Stomach smooth muscle (tissue), 2 donors: Measurements from ENCODE around the gene SLC2A6.

Experiments used
- H3K27ac ChIP-seq: one replicate; pipeline ENCODE4 v1.7.0; 2013; ENCODE audit warnings: mild to moderate bottlenecking, low read length, inconsistent platforms
- H3K27me3 ChIP-seq, 2 donors: one replicate each; pipeline ENCODE4 v1.7.0; 2013; ENCODE audit warnings: low read length in 2 of 2; ENCODE audit not compliant: insufficient read depth in 2 of 2, control insufficient read depth in 1 of 2
- H3K36me3 ChIP-seq, 2 donors: one replicate each; pipeline ENCODE4 v1.7.0; 2013; ENCODE audit warnings: low read length in 2 of 2; ENCODE audit not compliant: control insufficient read depth in 2 of 2, insufficient read depth in 2 of 2
- H3K4me1 ChIP-seq: one replicate; pipeline ENCODE4 v1.7.0; 2013; ENCODE audit warnings: low read length; ENCODE audit not compliant: control insufficient read depth, insufficient read depth
- H3K4me3 ChIP-seq, 2 donors: one replicate each; pipeline ENCODE4 v1.7.0; 2013; ENCODE audit warnings: low read length in 2 of 2
- H3K9ac ChIP-seq, 2 donors: one replicate each; pipeline ENCODE4 v1.7.0; 2013; ENCODE audit warnings: low read length in 2 of 2, mild to moderate bottlenecking in 1 of 2
- H3K9me3 ChIP-seq, 2 donors: one replicate each; pipeline ENCODE4 v1.7.0; 2013; ENCODE audit warnings: low read length in 2 of 2; ENCODE audit not compliant: control insufficient read depth in 2 of 2
- donor health status: healthy.
- donor health status: Pancreatic carcinoma.

SLC2A6 gene

DNA sequence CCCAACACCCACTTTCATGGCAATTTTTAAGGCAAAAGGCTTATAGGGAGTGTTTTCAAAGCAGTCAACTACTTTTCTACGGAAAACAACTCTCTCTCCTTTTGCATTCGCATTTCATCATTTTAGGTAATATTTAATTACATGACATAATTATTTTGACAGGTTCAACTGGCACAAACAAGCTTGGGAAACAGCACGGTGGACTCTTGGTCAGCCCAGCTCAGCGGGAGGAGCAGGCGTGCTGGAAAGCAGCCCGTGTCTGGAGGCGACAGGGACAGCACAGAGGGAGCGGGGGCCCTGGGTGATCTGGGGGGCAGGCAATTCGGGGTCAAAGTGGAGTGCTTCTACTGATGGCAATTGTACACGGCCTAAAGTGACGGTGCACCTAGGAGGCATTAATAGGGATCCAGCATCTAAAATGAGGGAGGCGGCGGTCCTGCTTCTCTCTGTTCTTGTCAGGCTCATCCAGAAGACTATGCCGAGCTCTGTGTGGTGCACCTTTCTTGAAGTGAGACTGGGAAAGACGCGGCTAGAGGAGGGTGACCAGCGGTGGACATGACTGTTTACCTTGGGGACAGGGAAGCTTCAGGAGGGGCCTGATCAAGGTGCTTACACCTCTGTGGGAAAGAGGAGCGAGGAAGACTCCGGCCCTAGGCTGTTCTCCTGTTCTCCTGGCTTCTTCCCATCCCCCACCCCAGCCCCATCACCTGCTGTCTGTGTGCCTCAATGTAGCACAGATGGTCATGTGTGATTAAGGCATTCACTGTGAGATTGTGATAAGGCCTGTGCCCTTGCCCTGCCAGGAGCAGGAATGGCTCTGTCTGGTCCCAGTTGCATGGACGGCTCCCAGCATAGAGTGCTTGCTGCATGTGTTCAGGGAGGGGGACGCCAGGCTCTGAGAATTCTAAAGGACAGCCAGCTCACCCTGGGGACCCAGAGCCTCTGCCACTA, 42.5 kb upstream of the SLC2A6 start:
- no peak overlapping the region for H3K9ac ChIP-seq

DNA sequence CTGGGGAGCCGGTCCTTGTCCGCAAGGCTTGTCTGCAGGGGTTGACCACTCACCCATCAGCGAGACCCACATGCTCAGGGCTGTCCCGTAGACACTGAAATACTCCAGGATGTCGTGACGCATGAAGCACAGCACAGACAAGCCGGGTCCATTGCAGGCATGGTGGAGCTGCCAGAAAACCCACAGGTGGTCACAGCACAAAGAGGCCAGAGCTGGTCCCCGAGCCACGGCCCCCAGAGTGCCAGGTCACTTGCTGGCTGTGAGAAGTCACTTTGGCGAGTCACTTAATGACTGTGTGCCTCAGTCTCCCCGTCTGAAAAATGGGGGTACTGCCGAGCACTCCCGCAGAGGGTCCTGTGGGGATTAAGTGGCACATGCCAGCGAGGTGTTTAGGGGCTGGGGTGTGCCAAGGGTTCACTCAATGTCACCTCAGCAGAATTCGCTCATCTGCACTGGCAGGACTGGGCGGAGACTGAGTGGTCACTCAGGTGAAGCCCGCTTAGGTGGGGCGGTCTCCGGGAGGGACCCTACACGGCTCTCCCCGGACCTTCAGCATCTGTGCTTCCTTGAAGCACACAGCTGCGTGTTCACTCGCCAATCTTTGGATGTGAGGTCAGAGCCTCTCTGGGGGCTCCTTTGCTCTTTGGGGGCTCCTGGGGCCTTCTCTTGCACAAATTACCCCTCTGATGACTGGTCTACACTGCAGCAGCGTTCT, 41.4 kb upstream of the SLC2A6 start:
- Histone ChIP-seq H3K4me1 (no peaks in the 10 kb centered on the region), H3K36me3 (no peaks in the 10 kb centered on the region), H3K27me3 (peaks cover 0 to 2% of the 10 kb centered on the region in 2 donors), H3K9me3 (no peaks in the 10 kb centered on the region), H3K9ac (no peak overlapping the region), H3K4me3 (no peak overlapping the region), H3K27ac (no peak overlapping the region)

More for the DNA sequence above, 42.5 kb upstream of the SLC2A6 start:
- no peaks in the 10 kb centered on the region for H3K9me3 ChIP-seq
- H3K4me3 ChIP-seq = no peak overlapping the region
- no peak overlapping the region for H3K27ac ChIP-seq
- peaks cover 7% of the 10 kb centered on the region for H3K4me1 ChIP-seq
- H3K27me3 ChIP-seq = peaks cover 0 to 2% of the 10 kb centered on the region in 2 donors
- no peaks in the 10 kb centered on the region for H3K36me3 ChIP-seq

DNA sequence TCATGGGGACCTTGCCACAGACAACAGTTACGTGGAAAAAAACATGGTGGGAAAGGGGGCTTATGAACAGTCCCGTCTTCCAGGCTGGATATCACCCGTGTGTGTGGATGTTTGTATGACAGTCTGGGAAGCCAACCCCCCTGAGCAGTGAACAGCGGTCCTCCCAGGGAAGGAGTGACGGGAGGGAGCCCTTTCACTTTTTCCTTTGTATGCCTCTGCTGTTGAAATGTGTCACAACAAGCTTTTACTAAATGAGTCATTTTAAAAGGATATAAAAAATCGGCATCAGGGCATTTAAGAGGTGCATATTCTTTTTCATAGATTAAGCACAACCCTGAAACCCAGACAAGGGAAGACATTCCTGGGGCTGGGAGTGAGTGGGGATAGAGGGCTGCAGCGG, 40.8 kb upstream of the SLC2A6 start:
- Histone ChIP-seq H3K4me1 (no peaks in the 10 kb centered on the region), H3K36me3 (no peaks in the 10 kb centered on the region), H3K9ac (no peak overlapping the region), H3K27me3 (peaks cover 2% of the 10 kb centered on the region in 2 donors), H3K4me3 (no peak overlapping the region), H3K9me3 (no peaks in the 10 kb centered on the region), H3K27ac (no peak overlapping the region)

DNA sequence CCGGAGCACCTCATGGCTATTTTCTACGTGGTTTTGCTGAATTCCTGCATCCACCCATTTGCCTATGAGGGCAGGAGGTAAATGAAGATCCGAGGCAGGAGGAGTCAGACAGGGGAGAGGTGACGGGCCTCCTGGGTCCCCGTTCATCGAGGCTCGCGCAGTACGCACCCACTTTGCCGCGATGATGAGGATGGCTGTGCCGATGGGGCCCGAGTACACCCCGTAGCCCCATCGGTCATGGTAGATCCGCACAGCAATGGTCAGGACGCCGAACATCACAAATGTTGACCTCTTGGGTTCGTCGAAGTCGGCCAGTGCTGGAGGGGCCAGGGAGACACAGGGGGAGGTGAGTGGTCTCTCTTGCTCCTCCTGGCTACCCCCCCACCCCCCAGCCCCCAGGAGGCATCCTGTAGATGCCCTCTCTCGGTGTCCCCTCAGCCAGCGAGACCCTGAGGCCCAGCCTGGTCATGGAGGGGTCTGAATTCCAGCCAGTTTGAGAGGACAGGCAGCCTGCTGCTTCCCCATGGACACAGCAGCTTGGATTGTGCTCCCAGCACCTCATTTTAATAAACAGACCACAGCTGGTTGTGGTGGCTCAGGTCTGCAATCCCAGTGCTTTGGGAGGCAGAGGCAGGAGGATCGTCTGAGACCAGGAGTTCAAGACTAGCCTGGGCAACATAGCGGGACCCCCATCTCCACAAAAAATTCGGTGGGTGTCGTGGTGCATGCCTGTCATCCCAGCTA, 40.0 kb upstream of the SLC2A6 start:
- Histone ChIP-seq H3K36me3 (no peaks in the 10 kb centered on the region), H3K9me3 (no peaks in the 10 kb centered on the region), H3K4me1 (peaks cover 5% of the 10 kb centered on the region), H3K27me3 (peaks cover 2 to 4% of the 10 kb centered on the region in 2 donors), H3K4me3 (no peak overlapping the region), H3K27ac (no peak overlapping the region), H3K9ac (no peak overlapping the region)

DNA sequence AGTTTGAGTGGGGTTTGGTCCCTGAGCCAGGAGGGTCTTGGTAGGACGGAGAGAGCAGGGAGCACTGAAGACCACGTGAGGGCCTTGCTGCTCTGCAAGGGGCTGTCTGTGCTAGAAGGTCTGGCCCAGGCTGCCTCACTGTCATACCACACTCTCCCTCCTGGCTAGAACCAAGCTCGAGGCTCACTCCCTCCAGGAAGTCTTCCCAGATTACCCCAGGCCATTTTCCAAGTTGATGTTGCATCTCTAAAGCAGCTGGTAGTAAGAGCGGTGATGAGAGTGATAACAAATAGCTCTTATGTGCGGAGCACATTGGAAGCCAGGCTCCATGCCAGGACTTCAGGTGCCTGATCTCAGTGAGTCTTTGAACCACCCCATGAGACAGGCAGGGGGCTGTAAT, 39.3 kb upstream of the SLC2A6 start:
- Histone ChIP-seq H3K36me3 (no peaks in the 10 kb centered on the region), H3K4me3 (no peak overlapping the region), H3K9ac (no peak overlapping the region), H3K27me3 (peaks cover 2 to 4% of the 10 kb centered on the region in 2 donors), H3K4me1 (peaks cover 9% of the 10 kb centered on the region), H3K27ac (no peak overlapping the region), H3K9me3 (no peaks in the 10 kb centered on the region)

DNA sequence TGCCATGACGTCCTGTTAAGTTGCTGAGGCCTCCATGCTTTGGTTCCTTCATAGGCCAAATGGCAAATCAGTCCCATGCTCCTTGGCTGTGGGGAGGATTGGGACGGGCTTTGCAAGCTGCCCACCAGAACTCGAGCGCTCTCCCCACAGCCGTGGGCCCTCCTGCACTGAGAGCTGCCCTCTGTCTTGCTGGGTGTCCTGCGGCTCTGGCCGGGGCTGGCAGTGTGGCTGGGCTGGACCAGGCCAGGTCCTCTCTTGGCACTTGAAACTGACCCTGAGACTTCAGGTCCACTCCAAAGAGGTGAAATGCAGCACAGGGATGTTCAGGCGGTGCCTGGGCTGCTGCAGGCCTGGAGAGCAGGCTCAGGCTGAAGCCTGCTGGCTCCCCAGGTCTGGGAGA, 38.8 kb upstream of the SLC2A6 start:
- Histone ChIP-seq H3K9me3 (no peaks in the 10 kb centered on the region), H3K27ac (no peak overlapping the region), H3K27me3 (peaks cover 2 to 4% of the 10 kb centered on the region in 2 donors), H3K36me3 (no peaks in the 10 kb centered on the region), H3K4me3 (no peak overlapping the region), H3K9ac (no peak overlapping the region), H3K4me1 (peaks cover 9% of the 10 kb centered on the region)

DNA sequence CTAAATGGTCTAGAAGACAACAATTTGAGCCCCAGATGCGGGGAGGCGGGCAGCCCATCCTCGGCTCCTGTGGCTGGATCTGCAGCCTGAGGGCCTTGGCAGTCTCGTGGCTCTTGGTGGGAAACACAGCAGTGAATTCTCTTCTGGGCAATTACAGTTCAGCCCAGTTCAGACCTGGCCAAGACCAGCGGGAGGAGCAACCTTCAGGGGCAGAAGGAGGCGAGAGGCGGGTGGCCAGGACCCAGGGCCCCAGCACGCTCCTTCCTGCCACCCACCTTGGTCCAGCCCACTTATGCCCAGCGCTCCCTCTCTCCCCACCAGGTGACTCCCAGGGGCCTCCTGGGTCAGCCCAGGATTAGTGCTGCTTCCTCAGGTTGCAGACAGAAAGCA, 38.1 kb upstream of the SLC2A6 start:
- H3K4me3 ChIP-seq = no peak overlapping the region
- no peaks in the 10 kb centered on the region for H3K36me3 ChIP-seq
- H3K27ac ChIP-seq = no peak overlapping the region
- no peak overlapping the region for H3K9ac ChIP-seq
- H3K27me3 ChIP-seq = peaks cover 2 to 4% of the 10 kb centered on the region in 2 donors
- no peaks in the 10 kb centered on the region for H3K9me3 ChIP-seq
- peaks cover 9% of the 10 kb centered on the region for H3K4me1 ChIP-seq

DNA sequence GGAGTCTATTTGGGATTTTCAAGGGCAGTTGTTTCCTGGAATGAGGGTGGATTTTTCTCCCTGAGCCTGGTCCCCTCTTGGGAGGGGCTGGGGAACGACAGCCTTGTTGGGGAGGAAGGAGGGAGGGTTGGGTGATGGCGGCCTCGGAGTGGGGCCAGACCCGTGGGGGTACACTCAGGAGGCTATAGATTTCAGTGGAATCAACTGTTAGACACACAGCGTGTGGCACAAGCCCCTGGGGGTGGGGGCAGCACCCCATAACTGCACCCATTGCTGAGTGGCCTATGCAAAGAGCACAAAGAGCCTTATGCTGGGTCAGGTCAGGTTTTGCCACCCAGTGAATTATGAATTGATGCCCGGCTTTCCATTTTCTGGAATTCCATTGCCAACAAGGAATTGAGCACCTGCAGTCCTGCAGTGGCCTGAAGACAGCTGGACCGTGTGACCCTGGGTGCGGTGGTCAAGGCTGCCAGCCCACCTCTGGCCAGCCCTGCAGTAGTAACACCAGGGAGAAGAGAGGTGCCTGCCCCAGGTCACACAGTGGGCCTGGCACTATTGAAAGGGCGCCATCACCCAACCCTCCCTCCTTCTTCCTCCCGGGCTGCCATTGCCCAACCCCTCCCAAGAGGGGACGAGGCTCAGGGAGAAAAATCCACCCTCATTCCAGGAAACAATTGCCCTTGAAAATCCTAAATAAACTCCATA, 37.5 kb upstream of the SLC2A6 start:
- Histone ChIP-seq H3K27me3 (peaks cover 2 to 4% of the 10 kb centered on the region in 2 donors), H3K36me3 (no peaks in the 10 kb centered on the region), H3K9ac (no peak overlapping the region), H3K4me1 (peaks cover 9% of the 10 kb centered on the region), H3K4me3 (no peak overlapping the region), H3K9me3 (no peaks in the 10 kb centered on the region), H3K27ac (no peak overlapping the region)

DNA sequence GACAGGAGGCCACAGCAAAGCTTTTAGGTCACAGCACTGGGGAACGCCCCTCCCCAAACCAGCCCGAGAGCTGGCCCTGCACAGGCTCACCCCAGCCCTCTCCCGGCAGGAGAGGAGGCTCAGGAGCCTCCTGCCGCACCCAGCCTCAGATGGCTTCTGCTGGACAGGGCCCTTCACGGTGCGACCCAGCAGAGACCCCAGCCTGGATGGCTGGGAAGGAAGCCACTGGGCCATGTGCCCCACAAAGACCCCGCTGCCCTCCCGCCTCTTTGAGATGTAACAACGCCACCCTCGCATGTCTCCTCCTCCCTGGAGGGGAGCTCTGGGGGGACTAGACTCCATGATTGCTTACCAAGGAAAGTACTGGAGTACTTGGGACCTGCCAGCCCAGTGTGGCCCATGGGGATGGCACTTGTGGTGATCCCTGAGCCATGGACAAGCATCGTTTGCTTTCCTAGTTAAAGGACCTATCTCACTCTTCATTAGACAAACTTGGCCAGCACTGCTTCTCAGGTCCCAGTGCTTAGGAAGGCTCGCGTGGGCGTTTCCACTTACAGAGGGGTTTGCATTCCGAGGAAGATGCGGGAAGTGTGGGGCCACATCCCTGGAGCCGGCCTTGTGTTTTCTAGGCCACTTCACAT, 36.8 kb upstream of the SLC2A6 start:
- H3K27ac ChIP-seq = no peak overlapping the region
- H3K27me3 ChIP-seq = peaks cover 2 to 4% of the 10 kb centered on the region in 2 donors
- H3K4me1 ChIP-seq = peaks cover 9% of the 10 kb centered on the region
- H3K9ac ChIP-seq = no peak overlapping the region
- no peak overlapping the region for H3K4me3 ChIP-seq
- no peaks in the 10 kb centered on the region for H3K9me3 ChIP-seq
- no peaks in the 10 kb centered on the region for H3K36me3 ChIP-seq

DNA sequence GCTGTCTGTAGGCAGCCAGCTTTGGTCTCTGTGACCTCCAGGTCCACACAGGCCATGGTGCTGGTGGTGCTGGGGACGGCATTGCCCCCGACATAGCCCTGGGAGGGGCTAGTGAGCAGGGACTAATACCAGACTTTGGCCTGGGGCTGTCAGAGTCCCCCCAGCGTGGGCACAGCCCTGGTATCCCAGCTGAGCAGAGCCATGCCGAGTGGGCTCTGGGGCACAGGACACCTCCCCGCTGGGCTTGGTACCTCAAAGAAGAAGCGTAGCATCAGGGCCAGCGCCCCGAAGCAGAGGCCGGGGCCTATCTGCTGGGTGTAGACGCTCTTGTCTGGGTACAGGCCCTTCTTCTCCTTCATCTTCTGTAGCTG, 36.3 kb upstream of the SLC2A6 start:
- Histone ChIP-seq H3K4me3 (no peak overlapping the region), H3K4me1 (peaks cover 9% of the 10 kb centered on the region), H3K9ac (no peak overlapping the region), H3K36me3 (no peaks in the 10 kb centered on the region), H3K27me3 (peaks cover 2 to 4% of the 10 kb centered on the region in 2 donors), H3K9me3 (no peaks in the 10 kb centered on the region), H3K27ac (no peak overlapping the region)
